ENCODE results near the gene LVRN.

The LVRN gene

DNA sequence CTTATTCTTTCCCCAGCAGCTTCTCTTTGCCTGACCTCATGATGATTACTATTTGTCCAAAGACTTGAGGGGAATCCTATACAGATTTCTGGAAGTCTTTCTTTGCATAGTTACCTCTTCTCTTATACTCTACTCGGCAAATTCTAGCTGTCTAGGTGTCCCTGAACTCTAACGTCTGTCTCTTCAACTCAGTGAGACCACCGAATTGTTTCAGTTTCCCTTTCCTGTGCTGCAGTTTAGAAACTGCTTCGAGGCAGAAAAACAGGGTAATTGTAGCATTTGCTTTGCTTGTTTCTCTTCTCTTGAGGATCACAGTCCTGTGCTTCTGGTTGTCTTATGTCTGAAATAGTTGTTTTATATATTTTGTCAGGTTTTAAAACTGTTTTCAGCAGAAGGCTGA, 14.8 kb downstream of the LVRN start:
- no peaks in the 10 kb centered on the region for H3K27me3 ChIP-seq (ENCODE audit: control insufficient read depth, insufficient read depth, low read length)

DNA sequence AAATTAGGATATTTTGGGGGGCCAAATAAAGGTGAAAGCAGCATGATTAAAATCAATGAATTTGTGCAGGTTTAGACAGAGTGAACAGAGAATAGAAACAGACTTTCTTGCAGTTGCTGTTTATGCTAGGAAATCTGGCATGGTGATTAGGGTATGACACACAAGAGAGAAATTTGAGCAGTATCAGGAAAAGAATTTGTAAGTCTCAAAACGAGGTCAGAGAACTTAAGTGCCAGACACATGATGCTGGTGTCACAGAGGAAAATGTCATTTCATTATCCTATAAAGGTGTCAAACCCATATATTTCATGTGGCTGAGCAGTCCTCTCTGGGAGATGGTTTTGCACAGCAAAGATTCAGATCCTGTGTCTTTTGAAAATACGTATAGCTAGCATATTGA, 15.7 kb downstream of the LVRN start:
- H3K4me1 ChIP-seq, result no peaks in the 10 kb centered on the region
- H3K9ac ChIP-seq, result no peak overlapping the region
- H3K79me2 ChIP-seq, result no peaks in the 10 kb centered on the region
- H3K27me3 ChIP-seq (ENCODE audit: control insufficient read depth, insufficient read depth, low read length), result no peaks in the 10 kb centered on the region
- H3K27ac ChIP-seq, result no peak overlapping the region
- H3K4me3 ChIP-seq (ENCODE audit: low read depth, low read length), result no peak overlapping the region
- no peak overlapping the region for H2AFZ ChIP-seq
- TF ChIP-seq, protein P1, sequence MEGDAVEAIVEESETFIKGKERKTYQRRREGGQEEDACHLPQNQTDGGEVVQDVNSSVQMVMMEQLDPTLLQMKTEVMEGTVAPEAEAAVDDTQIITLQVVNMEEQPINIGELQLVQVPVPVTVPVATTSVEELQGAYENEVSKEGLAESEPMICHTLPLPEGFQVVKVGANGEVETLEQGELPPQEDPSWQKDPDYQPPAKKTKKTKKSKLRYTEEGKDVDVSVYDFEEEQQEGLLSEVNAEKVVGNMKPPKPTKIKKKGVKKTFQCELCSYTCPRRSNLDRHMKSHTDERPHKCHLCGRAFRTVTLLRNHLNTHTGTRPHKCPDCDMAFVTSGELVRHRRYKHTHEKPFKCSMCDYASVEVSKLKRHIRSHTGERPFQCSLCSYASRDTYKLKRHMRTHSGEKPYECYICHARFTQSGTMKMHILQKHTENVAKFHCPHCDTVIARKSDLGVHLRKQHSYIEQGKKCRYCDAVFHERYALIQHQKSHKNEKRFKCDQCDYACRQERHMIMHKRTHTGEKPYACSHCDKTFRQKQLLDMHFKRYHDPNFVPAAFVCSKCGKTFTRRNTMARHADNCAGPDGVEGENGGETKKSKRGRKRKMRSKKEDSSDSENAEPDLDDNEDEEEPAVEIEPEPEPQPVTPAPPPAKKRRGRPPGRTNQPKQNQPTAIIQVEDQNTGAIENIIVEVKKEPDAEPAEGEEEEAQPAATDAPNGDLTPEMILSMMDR (IDR thresholded peaks at IDR 0.05), result no peak
- no peak overlapping the region for H3K4me2 ChIP-seq (ENCODE audit: low read length)
- no peaks in the 10 kb centered on the region for H3K36me3 ChIP-seq (ENCODE audit: control insufficient read depth, insufficient read depth, low read length)
- peaks cover 3% of the 10 kb centered on the region for H3K9me3 ChIP-seq (ENCODE audit: control insufficient read depth, low read length)

More for the DNA sequence above, 14.8 kb downstream of the LVRN start:
- H3K36me3 ChIP-seq (ENCODE audit: control insufficient read depth, insufficient read depth, low read length), result no peaks in the 10 kb centered on the region
- no peak overlapping the region for H3K4me3 ChIP-seq (ENCODE audit: low read depth, low read length)
- peaks cover 3% of the 10 kb centered on the region for H3K9me3 ChIP-seq (ENCODE audit: control insufficient read depth, low read length)
- no peaks in the 10 kb centered on the region for H3K4me1 ChIP-seq
- H3K27ac ChIP-seq, result no peak overlapping the region
- no peak overlapping the region for H2AFZ ChIP-seq
- H3K4me2 ChIP-seq (ENCODE audit: low read length), result no peak overlapping the region
- TF ChIP-seq, protein P1 (IDR thresholded peaks at IDR 0.05), result no peak
- H3K9ac ChIP-seq, result no peak overlapping the region
- H3K79me2 ChIP-seq, result no peaks in the 10 kb centered on the region

DNA sequence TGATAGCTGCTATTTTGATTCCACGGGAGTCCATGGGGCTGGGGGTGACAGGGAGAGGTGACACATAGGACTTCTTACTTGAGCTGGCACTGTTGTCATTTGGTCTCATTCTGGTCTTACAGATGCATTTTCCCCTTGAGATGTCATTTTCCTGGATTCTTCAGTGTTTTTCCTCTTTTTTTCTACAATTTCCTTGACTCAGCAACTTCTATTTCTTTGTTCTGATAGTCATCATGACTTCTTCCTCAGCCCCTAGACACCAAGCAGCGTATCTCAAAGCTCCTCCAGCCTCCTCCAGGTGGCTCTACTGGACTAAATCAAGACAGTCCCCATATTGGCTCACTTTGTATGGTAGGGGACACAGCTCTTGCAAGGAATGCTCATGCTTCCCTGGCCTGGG, 16.5 kb downstream of the LVRN start:
- H3K4me1 ChIP-seq, result no peaks in the 10 kb centered on the region
- TF ChIP-seq, protein P1 (IDR thresholded peaks at IDR 0.05), result no peak
- H3K4me2 ChIP-seq (ENCODE audit: low read length), result no peak overlapping the region
- peaks cover 3% of the 10 kb centered on the region for H3K9me3 ChIP-seq (ENCODE audit: control insufficient read depth, low read length)
- H3K27me3 ChIP-seq (ENCODE audit: control insufficient read depth, insufficient read depth, low read length), result no peaks in the 10 kb centered on the region
- no peak overlapping the region for H3K27ac ChIP-seq
- no peaks in the 10 kb centered on the region for H3K36me3 ChIP-seq (ENCODE audit: control insufficient read depth, insufficient read depth, low read length)
- no peak overlapping the region for H3K4me3 ChIP-seq (ENCODE audit: low read depth, low read length)
- no peak overlapping the region for H3K9ac ChIP-seq
- no peak overlapping the region for H2AFZ ChIP-seq
- H3K79me2 ChIP-seq, result no peaks in the 10 kb centered on the region

DNA sequence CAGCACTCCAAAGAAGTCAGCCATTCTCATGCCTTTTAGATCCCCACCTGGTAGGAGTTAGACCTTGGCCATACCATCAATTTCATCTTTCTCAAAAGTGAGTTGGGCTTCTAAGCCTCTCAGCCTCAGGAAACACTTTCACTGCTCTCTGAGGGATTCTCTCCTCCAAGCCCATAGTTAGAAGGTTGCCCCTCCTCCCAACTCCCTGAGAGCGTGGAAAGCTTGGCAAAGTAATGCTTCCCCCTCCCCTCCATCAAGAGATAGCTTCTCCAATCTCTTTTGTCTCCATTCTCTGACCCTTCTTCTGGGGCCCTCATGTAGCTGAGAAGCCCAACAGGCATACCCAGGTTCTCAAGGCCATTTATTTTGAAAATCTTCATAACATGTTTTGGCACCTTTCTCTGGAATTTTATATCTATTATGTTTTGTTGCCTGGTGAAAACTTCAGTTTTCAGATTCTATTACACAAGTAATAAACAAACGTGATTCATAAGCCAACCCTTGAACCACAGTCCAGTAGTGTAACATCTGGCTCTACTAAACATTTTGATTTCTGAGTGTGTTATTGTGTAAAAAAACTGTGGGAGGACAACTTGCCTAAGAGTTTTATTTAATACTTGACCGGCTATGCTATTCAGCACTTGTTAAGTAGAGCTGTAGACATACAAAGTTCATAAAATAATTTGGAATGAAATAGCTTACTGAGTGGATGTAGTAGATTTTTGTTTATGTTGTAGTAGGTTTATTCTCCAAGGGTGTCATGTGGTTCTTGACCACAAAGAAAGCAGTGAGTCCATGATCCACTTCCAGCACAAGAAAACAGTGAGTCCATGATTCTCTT, 17.1 kb downstream of the LVRN start:
- Histone ChIP-seq H3K36me3 (ENCODE audit: control insufficient read depth, insufficient read depth, low read length) (no peaks in the 10 kb centered on the region), H3K4me3 (ENCODE audit: low read depth, low read length) (no peak overlapping the region), H3K4me2 (ENCODE audit: low read length) (no peak overlapping the region), H3K9me3 (ENCODE audit: control insufficient read depth, low read length) (peaks cover 3% of the 10 kb centered on the region), H3K27ac (no peak overlapping the region), H3K9ac (no peak overlapping the region), H3K27me3 (ENCODE audit: control insufficient read depth, insufficient read depth, low read length) (no peaks in the 10 kb centered on the region), H3K4me1 (no peaks in the 10 kb centered on the region), H2AFZ (no peak overlapping the region), H3K79me2 (no peaks in the 10 kb centered on the region)
- TF ChIP-seq, protein P1 (IDR thresholded peaks at IDR 0.05), result no peak

DNA sequence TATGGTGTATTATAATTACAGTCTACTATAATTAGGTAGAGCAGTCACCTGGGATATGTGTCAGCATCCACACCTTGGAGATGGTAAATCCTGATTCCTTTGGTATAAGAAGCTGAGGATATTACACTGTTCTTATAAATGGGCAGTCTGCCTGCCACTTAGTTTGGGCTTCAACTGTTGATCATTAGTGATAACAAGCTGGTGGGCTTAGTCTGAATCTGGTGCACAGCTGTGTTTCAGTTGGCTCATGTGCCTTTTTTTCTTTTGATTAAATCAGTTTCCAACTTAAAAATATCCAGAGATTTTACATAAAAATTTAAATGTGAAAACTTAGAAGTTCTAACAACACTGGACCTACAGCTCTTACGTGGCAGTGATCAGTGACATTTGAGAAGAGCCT, 21.2 kb downstream of the LVRN start:
- H3K4me1 ChIP-seq, result no peaks in the 10 kb centered on the region
- H3K27ac ChIP-seq, result no peak overlapping the region
- no peaks in the 10 kb centered on the region for H3K27me3 ChIP-seq (ENCODE audit: control insufficient read depth, insufficient read depth, low read length)
- no peak overlapping the region for H3K4me3 ChIP-seq (ENCODE audit: low read depth, low read length)
- H3K9ac ChIP-seq, result no peak overlapping the region
- no peaks in the 10 kb centered on the region for H3K79me2 ChIP-seq
- H3K9me3 ChIP-seq (ENCODE audit: control insufficient read depth, low read length), result no peaks in the 10 kb centered on the region
- no peaks in the 10 kb centered on the region for H3K36me3 ChIP-seq (ENCODE audit: control insufficient read depth, insufficient read depth, low read length)
- no peak overlapping the region for H3K4me2 ChIP-seq (ENCODE audit: low read length)
- H2AFZ ChIP-seq, result no peak overlapping the region
- TF ChIP-seq, protein P1 (IDR thresholded peaks at IDR 0.05), result no peak
